Measurements from ENCODE around the gene AFM. TPM values are rescaled to one million over a fixed set of nuclear protein-coding genes. Genes with fewer than 3 reads are reported as not detected.

Gene AFM
- total RNA-seq, 1 experiment from 2014 or later: not detected

DNA sequence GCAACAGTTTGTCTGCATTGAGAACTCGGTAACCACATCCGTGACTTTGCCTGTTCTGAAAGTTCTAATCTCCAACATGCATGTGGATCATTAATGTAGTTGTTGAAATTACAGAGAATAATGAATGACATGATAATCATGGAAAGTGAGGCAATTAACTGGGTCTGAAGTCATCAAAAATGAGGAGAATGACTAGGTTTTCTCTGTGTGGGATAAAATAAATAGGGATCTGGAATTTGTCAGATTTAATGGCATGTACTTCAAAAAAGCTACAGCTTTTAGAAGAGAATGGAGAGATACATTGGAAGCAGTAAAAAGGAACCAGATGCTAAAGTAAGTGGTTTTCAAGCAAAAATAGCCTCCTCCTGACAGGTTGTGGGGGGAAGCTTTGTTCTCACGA lies 59.3 kb downstream of the AFM start:
- no peaks in the 10 kb centered on the region for H4K20me1 ChIP-seq (ENCODE audit: control insufficient read depth, insufficient read depth, insufficient read length)
- TF ChIP-seq CTCF (conservative IDR thresholded peaks at IDR 0.05): no peak
- no peak overlapping the region for H2AK5ac ChIP-seq (ENCODE audit: insufficient read length, low read length)
- H3K9me3 ChIP-seq (ENCODE audit: control insufficient read depth, low read depth, low read length): no peaks in the 10 kb centered on the region
- H3K27me3 ChIP-seq (ENCODE audit: insufficient read depth, low read length): no peaks in the 10 kb centered on the region
- no peak overlapping the region for H4K91ac ChIP-seq (ENCODE audit: insufficient read length, low read depth, low read length)
- H3K9ac ChIP-seq (ENCODE audit: extremely low read depth, insufficient read length, low read length): no peak overlapping the region
- H3K23ac ChIP-seq (ENCODE audit: insufficient read length, low read depth, low read length): no peak overlapping the region
- no peak overlapping the region for H3K4me2 ChIP-seq (ENCODE audit: insufficient read depth, insufficient read length, low read length)
- H3K9me3 Mint-ChIP-seq: peaks cover 5 to 6% of the 10 kb centered on the region in 2 experiments; a peak in 2 of 5 replicates
- H3K4me1 ChIP-seq (ENCODE audit: insufficient read depth, low read length): no peaks in the 10 kb centered on the region
- no peak overlapping the region for H2BK15ac ChIP-seq (ENCODE audit: low read depth, low read length)
- no peak overlapping the region for H2AFZ ChIP-seq (ENCODE audit: low read length)
- no peak overlapping the region for H4K5ac ChIP-seq (ENCODE audit: insufficient read length, low read depth, low read length)
- H3K4me1 Mint-ChIP-seq: no peaks in the 10 kb centered on the region
- no peaks in the 10 kb centered on the region; the same call in 1 of the 2 replicates for H3K27me3 Mint-ChIP-seq (ENCODE audit: low read depth)
- H3K27ac Mint-ChIP-seq: no peak overlapping the region
- H2BK5ac ChIP-seq (ENCODE audit: insufficient read length, low read length): no peak overlapping the region
- no peak overlapping the region for H3K56ac ChIP-seq (ENCODE audit: insufficient read length, low read depth, low read length)
- DNase-seq: no peak
- H2BK20ac ChIP-seq (ENCODE audit: low read depth, low read length, poor library complexity, severe bottlenecking): no peak overlapping the region
- H3K36me3 Mint-ChIP-seq (ENCODE audit: insufficient read depth in 1 of 3, low read depth in 3 of 3): no peaks in the 10 kb centered on the region; a peak in 1 of 7 replicates
- H2BK12ac ChIP-seq (ENCODE audit: insufficient read length, low read depth, low read length): no peak overlapping the region
- no peaks in the 10 kb centered on the region for H3K79me2 ChIP-seq (ENCODE audit: insufficient read depth, low read length)
- H3K18ac ChIP-seq (ENCODE audit: insufficient read length, low read depth, low read length): no peak overlapping the region
- no peak overlapping the region for H3K4ac ChIP-seq (ENCODE audit: low read depth, low read length)
- no peak overlapping the region for H3K27ac ChIP-seq (ENCODE audit: insufficient read length, low read depth, low read length)
- no peak overlapping the region for H3K14ac ChIP-seq (ENCODE audit: insufficient read depth, low read length)
- no peak overlapping the region for H3T11ph ChIP-seq (ENCODE audit: low read length)
- H4K8ac ChIP-seq (replicated peaks; ENCODE audit: insufficient read length, low read depth, low read length): no peak overlapping the region
- H3K23me2 ChIP-seq (ENCODE audit: insufficient read length, low read depth, low read length, poor library complexity, severe bottlenecking): no peaks in the 10 kb centered on the region
- no peak overlapping the region for H3K4me3 Mint-ChIP-seq
- no peak overlapping the region for H2BK120ac ChIP-seq (ENCODE audit: low read depth, low read length, poor library complexity, severe bottlenecking)
- WGBS (ENCODE audit: extremely low coverage, insufficient read length, low lambda C conversion rate): no CpG with 5 or more reads among the region's 3 CpGs
- no peaks in the 10 kb centered on the region for H3K79me1 ChIP-seq (ENCODE audit: insufficient read depth, low read depth, low read length, poor library complexity, severe bottlenecking)
